RCC 7860 (cell line): Measurements from ENCODE around the gene KRT23.
A peak's percentile ranks its signal among the peaks of the same experiment; 100 is the strongest.

ENCODE experiments used
- DNase-seq: peaks from one replicate; pipeline ENCODE4 v3.0.0-alpha.2; 2015; ENCODE audit warnings: low spot score
- FAIRE-seq: peaks from 2 replicates; lab custom pipeline; 2012; peaks lifted over from hg19 to GRCh38; lab: Jason Lieb, UNC

KRT23 gene, protein sequence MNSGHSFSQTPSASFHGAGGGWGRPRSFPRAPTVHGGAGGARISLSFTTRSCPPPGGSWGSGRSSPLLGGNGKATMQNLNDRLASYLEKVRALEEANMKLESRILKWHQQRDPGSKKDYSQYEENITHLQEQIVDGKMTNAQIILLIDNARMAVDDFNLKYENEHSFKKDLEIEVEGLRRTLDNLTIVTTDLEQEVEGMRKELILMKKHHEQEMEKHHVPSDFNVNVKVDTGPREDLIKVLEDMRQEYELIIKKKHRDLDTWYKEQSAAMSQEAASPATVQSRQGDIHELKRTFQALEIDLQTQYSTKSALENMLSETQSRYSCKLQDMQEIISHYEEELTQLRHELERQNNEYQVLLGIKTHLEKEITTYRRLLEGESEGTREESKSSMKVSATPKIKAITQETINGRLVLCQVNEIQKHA

GRCh38 chr17:40937384-40937819 lies at the start of gene KRT23:
Gene KRT23, minus strand, starts transcription at chr17:40937646. Its CDS starts 1,043 bp downstream, at chr17:40936603.
- DNase-seq: no peak

GRCh38 chr17:40986920-40987319 lies 49.5 kb upstream of the KRT23 start:
- FAIRE-seq: no peak
- DNase-seq: no peak

More at GRCh38 chr17:40937384-40937819, at the start of gene KRT23:
- no peak for FAIRE-seq

GRCh38 chr17:40984226-40984625 lies 46.8 kb upstream of the KRT23 start, which contains the start of gene KRT40:
Gene KRT40, minus strand, starts transcription at chr17:40984326. Its CDS starts 53 bp downstream, at chr17:40984273.
- DNase-seq (no peak), FAIRE-seq (no peak)

DNA sequence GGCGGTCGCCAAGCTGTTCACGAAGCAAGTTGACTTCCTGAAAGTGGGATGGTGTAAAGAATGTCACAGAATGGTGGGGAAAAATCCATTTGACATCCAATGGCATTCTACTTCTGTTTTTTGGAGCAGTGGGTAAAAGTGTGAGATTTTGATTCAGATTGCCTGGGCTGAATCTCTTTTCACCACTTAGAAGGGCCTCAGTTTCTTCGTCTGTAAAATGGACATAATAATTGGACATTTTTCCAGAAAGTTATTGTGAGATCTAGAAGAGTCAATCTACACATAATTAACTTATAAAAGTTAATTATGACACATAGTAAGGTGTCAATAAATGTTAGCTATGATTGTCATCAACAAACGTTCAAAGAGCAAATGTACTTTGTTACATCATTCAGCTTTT lies 43.7 kb upstream of the KRT23 start:
- FAIRE-seq (no peak), DNase-seq (no peak)

- DNase-seq (no peak), FAIRE-seq (no peak)
Measured at GRCh38 chr17:40980596-40980995, 43.1 kb upstream of the KRT23 start.

- DNase-seq (no peak), FAIRE-seq (no peak)
Measured at GRCh38 chr17:40980117-40980516, 42.7 kb upstream of the KRT23 start.

DNA sequence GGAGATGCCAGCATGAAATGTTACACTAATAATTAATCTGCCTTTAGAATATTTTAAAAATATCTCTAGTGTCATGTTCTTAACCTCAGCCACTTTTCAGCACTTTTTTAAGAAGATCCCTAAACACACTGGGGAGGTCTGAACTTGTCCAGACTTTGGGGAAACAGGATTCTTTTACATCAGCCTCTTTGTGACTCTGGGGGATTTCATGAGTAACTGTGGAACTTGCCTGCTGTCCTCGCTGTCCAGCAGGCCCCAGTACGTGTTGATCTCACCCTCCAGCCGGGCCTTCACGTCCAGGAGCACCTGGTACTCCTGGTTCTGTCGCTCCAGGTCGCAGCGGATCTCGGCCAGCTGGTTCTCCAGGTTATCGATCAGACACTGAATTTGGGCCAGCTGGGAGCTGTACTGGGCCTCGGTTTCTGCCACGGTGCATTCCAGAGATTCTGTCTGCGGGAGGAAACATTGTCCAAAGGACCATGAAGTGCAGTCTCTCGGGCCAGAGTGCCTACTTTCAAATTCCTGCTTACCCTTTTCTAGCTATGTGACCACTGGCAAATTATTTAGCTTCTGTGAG lies 41.2 kb upstream of the KRT23 start:
- no peak for FAIRE-seq
- DNase-seq: no peak

GRCh38 chr17:40975516-40975915 lies 38.1 kb upstream of the KRT23 start:
- DNase-seq (no peak), FAIRE-seq (no peak)

DNA sequence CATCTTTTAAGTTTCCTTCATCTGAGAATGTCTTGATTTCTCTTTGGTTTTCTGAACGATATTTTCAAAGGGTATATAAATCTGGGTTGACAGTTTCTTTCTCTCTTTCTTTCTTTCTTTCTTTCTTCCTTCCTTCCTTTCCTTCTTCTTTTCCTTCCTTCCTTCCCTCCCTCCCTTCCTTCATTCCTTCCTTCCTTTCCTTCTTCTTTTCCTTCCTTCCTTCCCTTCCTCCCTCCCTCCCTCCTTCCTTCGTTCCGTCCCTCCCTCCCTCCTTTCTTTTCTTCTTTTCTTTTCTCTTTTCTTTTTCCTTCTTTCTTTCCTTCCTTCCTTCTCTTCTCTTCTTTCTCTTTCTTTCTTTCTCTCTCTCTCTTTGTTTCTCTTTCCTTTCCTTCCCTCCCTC lies 36.9 kb upstream of the KRT23 start:
- FAIRE-seq: no peak

DNA sequence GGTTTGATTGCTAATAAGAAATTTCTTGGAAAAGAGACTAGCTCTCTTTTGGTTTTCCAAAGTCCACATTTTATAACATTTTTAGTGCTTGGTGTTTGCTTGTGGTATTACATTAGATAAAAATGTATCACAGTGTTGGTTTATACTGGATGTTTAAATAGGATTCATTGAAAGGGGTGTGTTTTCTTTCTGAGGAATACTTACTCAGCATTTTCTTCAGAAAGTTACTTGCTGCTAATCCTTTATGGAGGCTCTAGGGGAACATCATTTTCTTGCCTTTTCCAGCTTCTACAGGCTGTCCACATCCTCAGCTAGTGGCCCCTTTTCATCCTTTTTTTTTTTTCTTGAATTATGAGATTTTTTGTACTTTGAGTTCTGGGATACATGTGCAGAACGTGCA lies 30.1 kb upstream of the KRT23 start:
- FAIRE-seq (no peak), DNase-seq (no peak)

More for the DNA sequence above, 36.9 kb upstream of the KRT23 start:
- no peak for DNase-seq

GRCh38 chr17:40966848-40967247 lies 29.4 kb upstream of the KRT23 start, which contains the start of gene KRT39:
Gene KRT39, minus strand, starts transcription at chr17:40966948. Its CDS starts 92 bp downstream, at chr17:40966856.
- DNase-seq (no peak), FAIRE-seq (no peak)

GRCh38 chr17:40963838-40964237 lies 26.4 kb upstream of the KRT23 start:
- FAIRE-seq: peak; percentile 4
- peak; percentile 27 for DNase-seq

GRCh38 chr17:40962059-40962561 lies 24.7 kb upstream of the KRT23 start:
- DNase-seq (no peak), FAIRE-seq (no peak)

GRCh38 chr17:40961591-40961990 lies 24.1 kb upstream of the KRT23 start:
- FAIRE-seq (no peak), DNase-seq (no peak)

DNA sequence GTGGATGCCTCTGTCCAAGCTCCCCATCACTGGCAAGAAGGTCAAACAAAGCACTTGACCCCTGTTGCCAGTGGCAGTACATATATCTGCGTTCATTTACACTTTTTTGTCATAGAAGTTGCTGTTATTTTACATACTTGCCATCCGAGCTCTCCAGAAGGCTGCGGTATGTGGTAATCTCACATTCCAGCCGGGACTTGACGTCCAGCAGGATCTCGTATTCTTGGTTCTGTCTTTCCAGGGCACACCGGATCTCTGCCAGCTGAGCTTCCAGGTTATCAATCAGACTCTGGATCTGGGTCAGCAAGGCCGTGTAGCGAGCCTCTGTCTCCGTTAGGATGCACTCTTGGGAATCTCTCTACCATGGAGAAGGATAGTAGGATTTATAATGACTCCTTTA lies 22.7 kb upstream of the KRT23 start:
- DNase-seq (no peak), FAIRE-seq (no peak)

DNA sequence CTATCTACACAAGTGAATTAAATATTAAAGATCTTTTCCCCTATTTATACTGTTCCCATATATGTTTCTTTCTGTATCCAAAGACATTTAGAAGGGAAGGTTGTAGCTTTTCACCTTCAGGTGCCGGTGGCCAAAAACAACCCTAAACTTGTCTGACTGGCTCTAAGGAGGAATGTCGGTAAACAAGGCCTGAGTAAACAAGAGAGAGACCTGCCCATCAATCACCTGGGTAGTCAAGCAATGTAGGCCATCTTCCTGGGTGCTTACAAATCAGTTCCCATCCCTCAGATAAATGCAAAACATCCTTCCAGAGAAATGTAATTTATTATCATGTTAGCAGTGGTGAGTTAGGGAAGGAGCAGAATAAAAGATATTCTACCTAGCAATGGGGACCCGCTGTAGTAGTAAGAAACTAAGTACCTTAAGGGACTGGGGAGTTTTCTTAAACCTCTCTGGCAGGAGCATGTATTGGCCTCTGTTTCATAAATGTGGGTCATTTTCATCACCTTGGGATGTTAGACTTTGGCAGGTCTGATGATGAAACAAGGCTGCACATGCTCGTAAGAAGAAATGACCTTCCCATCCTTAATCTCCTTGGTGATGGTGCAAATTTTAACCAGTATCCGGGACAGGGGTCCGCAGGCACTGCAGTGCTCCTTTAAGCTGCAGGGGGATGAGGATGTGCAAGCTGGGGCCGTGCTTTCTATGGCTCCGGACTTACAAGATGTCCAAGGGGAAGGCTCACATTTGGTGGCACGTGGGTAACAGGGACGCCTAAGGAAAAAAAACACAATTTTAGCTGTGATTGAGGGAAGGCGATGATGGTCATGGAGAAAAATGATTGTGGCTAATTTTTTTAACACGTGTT lies 20.9 kb upstream of the KRT23 start:
- no peak for DNase-seq
- no peak for FAIRE-seq

DNA sequence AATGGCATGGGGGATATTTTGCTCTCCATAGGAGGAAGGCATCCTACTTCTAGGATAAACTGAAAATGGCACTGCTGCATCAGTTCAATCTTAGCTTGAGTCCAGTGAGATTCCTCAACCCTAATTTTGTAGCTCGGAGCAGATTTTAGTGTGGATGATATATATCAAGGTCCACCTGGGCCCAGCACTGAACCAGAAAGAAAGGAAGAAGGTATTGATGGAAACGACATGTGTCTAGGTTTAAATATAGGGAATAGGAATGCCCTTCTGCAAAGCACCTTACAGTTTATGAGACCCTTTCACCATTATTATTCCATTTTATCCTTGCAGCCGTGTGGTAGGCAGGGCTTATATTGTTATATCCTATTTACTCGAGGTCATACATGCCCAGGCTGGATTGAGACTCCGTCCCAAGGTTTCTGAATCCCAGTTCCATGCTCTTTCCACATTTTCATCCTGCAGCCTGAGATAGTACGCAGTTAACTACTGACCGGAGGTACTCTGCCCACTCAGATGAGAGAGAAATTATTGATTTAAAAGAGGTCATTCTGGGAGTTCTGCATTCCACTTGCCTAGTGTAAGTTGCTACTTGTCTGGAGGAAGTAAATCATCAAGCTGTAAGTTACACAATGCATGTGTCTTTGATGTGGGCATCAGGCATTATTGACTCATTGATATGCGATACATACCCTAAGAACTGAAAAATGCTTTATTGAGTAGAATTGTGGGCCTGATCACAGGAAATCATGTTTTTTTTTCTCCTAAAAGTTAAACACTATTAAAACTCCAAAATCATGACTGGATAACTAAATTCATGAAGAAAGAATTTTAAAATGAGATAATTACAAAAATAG lies 19.2 kb upstream of the KRT23 start:
- FAIRE-seq (no peak), DNase-seq (peak; percentile 60)

- DNase-seq (no peak), FAIRE-seq (no peak)
Measured at GRCh38 chr17:40953881-40954280, 16.4 kb upstream of the KRT23 start.

DNA sequence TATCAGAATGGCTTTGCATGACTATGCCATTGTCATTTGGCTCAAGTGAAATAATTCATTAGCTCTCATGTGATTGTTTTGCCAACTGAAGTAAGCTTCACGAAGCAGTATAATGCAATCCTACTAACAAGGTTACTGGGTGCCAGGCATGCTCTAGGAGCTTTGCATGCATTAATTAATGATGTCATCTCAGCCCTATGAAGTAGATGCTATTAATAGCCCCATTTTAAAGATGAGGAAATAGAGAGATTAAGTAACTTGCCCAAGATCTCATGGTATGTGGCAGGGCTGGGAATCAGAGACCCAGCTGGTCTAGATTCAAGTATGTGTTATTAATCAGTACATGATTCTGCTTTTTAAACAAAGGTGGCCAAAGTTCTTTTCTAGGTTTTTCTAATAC lies 15.2 kb upstream of the KRT23 start:
- no peak for DNase-seq
- no peak for FAIRE-seq

DNA sequence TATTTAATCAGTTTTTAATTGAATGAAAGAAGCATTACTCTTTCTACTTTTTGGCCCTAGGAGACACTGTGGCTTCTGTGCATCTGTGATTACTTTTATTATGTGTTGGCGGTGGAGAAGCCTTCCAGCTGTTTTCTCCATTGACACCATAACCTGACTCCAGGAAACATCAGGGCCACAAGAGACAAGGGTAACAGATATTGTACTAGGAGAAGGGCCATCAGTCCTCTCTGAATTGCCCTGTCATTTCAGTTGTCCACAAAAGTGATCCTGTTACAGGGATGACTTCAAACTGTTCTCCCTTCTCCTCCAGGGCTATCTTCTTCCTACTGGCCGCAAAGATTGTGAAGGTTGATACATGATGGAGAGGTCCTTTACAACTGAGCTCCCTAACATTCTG lies 14.7 kb upstream of the KRT23 start:
- FAIRE-seq: no peak
- no peak for DNase-seq
